Fibroblast of skin of right biceps (primary cell): ENCODE measurements around the gene GGA2.
"Not testable (repeated sequence)": the region's sequence is repeated elsewhere in the genome, so short reads cannot be mapped to it uniquely, and the experiment has no call there.

Experiments
- DNase-seq: peaks from one replicate; pipeline ENCODE4 v3.0.0-alpha.2; 2013

The GGA2 gene

GRCh38 chr16:23523321-23523720, 13.0 kb upstream of the GGA2 start:
- DNase-seq, result no peak

GRCh38 chr16:23521965-23522364, 11.7 kb upstream of the GGA2 start:
- no peak for DNase-seq

- no peak for DNase-seq
Measured at GRCh38 chr16:23521037-23521743, 10.9 kb upstream of the GGA2 start.

DNA sequence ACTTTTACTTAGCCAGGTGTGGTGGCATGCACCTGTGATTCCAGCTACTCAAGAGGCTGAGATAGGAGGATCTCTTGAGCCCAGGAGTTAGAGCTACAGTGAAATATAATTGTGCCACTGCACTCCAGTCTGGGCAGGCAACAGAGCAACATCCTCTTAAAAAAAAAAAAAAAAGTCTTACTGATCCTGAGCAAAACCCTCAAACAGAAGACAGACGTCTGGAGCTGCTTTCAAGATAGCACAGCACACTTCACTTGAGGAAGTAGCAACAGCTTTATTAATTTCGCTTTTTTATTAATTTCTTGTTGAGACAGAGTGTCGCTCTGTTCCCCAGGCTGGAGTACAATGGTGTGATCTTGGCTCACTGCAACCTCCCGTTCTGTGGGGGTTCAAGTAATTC, 10.2 kb upstream of the GGA2 start:
- DNase-seq, result no peak

DNA sequence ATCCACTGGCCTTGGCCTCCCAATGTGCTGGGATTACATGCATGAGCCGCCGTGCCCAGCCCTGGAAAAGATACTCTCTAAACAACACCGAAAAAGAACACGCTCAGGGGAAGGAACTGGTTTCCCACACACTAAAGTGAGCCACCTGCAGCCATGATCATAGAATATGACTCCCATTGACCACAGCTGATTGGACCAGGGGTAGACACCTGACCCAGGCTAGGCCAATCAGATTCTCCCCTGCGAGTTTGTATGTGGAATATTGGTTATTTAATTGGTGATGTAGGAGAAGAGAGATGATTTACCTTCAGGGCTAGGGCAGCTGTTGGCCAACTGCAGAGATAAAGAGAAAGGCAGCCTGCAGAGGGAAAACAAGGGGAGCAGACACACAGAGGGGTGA, 9.0 kb upstream of the GGA2 start:
- no peak for DNase-seq

DNA sequence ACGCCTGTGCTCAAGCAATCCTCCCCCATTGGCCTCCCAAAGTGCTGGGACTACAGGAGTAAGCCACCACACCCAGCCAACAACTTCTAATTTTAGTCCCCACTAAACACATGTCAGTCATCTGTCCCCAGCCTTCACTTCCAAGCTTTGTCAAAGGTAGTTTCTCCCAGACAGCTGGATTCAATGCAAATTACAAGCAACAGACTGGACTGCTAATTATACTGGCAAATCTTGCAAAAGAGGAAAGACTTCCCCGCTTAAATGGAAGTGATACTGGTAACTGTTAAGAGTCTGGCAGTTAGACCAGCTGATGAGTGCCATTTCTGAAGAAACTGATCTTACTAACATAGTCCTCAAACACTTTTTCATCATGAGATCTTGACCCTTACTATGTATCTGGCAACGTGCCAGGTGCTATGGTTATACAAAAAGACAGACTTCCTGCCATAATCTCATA, 8.2 kb upstream of the GGA2 start:
- DNase-seq, result no peak

DNA sequence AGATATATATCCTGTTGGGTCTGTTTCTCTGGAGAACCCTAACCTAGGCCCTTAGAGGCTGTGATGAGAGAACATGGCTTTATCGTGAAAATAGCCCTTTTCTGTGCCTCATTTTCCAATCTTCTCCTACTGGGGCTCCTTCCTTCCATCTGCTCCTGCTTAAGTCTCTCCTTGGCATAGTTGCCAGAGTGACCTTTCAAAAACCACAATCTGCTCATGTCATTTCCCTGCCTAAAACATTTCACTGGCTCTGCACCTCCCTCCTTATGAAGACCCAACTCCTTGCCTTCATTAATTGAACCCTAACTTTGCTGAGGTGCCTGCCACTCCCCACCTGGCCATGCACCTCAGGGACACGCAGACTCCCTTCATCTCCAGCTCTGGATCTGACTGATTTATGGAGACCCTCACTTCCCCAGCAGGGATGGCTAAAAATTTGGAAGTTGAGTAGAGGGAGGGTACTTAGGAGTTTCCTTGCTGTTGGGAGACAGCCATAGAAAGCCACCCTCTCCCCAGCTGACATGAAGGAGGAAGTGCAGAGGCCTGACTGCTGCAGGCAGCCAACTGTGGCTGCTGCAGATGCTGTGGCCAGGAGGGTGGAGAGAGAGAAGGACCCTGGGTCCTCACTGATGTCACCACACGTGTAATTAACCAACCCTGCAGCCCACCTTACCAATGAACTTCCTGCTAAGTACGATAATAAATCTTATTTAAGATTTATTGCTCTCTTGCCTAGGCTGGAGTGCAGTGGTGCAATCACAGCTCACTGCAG, 6.3 kb upstream of the GGA2 start:
- no peak for DNase-seq

DNA sequence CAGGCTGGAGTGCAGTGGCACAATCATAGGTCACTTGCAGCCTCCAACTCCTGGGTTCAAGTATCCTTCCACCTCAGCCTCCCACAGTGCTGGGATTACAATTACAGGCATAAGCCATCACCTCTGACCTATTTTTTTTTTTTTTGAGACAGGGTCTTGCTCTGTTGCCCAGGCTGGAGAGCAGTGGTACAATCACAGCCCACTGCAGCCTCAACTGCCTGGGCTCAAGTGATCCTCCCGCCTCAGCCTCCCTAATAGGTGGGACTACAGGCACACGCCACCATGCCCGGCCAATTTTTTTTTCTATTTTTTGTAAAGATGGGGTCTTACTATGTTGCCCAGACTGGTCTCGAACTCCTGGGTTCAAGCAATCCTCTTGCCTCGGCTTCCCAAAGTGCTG, 5.6 kb upstream of the GGA2 start:
- no peak for DNase-seq

DNA sequence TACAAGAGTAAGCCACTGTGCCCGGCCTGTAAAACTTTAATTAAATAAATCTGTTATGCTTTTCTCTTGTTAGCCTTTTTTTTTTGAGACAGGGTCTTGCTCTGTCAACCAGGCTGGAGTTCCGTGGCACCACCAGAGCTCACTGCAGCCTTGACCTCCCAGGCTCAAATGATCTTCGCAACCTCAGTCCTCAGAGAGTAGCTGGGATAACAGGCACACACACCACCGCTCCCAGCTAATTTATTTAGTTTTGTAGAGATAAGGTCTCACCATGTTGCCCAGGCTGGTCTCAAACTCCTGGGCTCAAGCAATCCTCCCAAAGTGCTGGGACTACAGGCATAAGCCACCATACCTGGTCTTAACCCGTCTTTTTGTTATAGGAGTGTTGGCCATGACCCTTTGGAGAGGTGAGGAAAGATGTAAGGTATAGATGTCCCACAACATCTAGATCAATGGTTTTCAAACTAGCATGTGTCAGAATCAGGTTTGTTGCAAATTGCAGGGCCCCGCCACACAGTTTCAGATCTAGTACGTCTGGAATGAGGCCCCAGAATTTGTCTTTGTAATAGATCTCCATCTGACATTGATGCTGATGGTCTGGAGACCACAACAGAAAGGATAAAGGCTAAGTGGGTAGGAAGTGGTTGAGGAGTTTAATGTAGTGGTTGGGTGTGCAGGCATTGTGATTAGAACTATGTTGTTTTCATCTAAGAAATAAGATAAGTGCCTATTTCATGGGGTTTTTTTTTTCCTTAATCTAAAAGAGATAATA, 4.3 kb upstream of the GGA2 start:
- no peak for DNase-seq

- DNase-seq, result no peak
Measured at GRCh38 chr16:23512168-23512695, 1.9 kb upstream of the GGA2 start.

DNA sequence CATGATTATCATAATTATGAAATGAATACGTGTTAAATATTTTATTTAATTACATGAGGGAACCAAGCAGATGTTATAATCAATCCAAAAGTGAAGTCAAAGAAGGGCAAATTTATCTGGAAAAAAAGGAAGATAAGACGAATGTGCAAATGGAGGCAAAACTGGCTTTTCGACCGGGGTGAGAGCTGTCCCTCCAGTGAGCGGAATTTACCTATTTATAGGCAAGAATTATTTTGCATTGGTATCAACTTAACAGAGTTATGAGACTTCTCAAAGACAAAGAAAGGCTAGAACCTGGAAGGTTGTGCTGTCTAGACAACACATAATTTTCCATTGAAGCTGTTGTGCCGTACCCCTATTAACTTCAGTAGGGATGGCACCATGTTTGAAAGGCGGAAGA, 1.4 kb upstream of the GGA2 start:
- no peak for DNase-seq

- DNase-seq, result not testable (repeated sequence)
Measured at GRCh38 chr16:23510915-23511270, 599 bp upstream of the GGA2 start.

- peak; percentile 44 for DNase-seq
Measured at GRCh38 chr16:23509782-23510163, 521 bp downstream of the GGA2 start.

- no peak for DNase-seq
Measured at GRCh38 chr16:23509441-23509754, 896 bp downstream of the GGA2 start.

GRCh38 chr16:23508589-23509440, 1.5 kb downstream of the GGA2 start:
- DNase-seq, result peak; percentile 20

GRCh38 chr16:23506606-23506994, 3.7 kb downstream of the GGA2 start:
- DNase-seq, result no peak

- DNase-seq, result no peak
Measured at GRCh38 chr16:23505671-23506605, 4.4 kb downstream of the GGA2 start.

DNA sequence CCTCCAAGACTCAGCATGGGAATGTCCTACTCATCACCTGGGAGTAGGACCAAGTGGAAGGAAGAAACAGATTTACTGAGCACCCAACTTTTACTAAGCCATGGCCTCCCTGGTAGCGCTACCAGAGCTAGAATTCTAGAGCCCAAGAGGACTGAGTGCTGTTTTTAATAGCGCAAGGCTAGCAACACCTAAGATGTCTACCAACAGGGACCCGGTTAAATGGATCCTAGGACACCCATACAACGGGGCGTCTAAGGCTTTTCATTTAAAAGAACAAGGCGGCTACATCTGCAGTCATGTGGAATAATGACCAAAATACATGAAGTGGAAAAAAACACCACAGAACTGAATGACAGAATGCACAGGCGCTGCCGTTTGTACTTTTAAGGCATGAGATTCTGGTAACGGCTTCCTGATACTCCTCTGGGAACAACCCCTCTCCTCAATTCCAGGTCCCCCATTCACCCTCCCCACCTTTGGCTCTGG, 5.1 kb downstream of the GGA2 start:
- DNase-seq, result no peak

DNA sequence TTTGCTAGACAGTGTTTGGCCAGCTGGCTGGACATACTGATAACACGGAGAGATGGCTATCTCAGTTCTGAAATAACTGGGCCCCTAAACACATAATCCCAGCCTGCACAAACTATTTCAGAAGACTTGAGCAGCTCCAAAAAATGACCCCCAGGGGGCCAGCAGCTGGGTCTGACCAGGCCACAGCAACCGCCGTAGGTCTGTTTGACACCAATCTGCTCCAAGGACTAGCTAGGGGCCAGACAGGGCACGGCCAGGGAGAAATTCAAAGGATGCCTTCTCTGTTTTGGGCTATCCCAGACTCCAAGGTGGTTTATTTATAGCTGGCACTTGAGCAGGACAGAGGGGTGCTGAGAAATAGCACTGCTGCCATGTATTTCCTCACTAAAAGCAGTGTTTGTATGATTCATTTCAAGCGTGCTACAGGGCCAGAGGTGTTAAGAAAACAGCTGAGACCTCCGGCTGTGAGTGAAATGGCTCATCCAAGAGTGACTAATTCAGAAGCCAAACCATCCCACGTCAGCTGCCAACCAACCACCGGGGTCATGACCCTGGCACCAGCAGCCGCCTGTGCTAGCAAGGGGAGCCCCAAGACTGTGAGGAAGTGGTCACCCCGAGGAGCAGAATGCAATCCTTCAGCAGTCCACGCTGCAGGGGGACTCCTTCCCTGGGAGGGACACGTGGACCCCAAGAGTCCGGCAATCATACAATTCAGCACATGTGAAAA, 5.7 kb downstream of the GGA2 start:
- peak; percentile 93 for DNase-seq

- peak; percentile 51 for DNase-seq
Measured at GRCh38 chr16:23504076-23504452, 6.2 kb downstream of the GGA2 start.

DNA sequence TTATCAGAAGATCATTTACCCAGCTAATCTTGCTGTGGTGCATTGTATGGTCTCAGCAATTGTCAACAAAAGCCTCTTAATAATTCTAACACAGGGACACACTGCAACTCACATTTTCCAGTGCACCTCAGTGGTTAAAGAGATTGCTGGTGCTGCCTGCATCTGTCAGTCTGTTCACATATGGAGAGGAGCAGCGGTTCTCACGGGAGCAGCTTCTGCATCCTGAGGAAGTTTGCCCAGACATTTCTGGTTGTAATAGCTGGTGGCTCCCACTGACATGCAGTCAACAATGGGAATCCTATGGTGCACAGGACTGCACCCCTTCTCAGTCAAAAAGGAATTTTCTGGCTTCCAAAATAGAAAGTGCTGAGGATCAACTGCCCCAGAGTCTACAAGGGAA, 7.8 kb downstream of the GGA2 start:
- no peak for DNase-seq
